HCEC 1CT (cell line): ENCODE measurements around the gene ATP6V1F.

Experiments
- DNase-seq: peaks from one replicate; pipeline ENCODE4 v3.0.0-alpha.2; 2017

The ATP6V1F gene

DNA sequence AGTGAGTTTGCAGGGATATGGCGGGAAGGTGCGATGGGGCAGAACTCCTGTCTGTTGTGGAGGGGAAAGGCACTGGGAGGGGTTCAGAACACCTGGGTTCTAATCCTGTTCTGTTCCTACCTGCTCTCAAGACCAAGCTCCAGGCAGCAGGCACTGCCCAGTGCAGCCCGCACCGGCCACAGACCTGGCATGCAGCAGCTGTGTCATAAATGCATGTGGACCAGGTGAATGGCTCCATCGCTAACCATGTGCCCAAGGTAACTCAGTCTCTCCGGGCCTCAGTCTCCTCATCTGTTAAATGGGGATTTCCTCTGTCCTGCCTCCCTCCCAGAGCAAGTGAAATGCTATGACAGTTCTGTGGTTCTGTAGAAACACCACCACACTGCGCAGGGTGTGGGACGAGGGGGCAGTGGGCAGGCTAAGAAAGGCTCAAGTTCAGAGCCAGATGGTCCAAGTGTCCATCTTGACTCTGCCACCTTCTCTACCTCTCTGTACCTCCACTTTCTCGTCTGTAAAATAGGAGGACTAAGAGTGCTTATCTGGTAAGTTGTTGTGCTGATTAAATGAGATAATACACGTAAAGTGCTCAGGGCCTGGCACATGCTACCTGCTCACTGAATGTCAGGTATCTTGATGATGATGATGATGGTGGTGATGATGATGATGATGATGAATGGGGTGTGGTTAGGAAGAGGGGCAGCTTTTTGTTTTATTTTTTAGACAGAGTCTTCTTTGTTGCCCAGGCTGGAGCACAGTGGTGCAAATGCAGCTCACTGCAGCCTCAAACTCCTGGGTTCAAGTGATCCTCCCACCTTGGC lies 22.9 kb downstream of the ATP6V1F start:
- no peak for DNase-seq

DNA sequence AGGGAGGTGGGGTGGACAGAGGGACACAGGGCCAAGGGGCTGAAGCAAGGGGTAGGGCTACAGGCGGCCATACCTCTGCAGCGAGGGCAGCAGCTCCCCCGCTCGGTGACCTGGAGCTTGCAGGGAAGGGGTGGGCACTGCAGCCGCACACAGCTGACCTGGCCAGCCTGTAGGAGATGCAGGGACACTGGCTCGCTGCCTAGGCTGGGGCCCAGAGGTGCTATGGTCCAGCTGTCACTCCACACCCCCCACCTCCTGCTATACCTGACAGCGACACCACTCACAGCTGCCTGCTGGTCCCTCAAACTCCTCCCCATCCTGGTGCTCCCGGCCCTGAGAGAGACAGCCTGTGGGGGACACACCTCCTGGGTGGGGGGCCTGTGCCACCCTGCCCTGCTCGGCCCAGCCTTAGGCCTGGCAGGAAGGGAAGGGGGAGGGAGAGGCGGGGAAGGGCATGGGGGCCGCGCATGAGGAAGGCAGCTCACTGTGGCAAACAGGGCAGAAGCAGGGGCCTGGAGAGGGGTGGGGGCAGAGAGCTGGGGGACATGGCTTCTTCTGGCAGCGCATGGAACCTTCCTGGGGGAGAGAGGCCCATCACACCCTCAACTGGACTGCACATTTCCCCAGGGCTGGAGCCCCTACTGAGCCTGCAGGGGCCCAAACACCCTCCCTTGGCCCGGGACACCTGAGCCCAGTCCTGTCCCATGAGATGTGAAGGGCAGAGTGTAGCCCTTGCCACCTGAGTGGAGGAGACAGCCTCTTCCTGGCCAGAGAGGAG lies 23.9 kb downstream of the ATP6V1F start:
- DNase-seq, result no peak

- DNase-seq, result no peak
Observed at GRCh38 chr7:128887169-128888038, 24.7 kb downstream of the ATP6V1F start.

DNA sequence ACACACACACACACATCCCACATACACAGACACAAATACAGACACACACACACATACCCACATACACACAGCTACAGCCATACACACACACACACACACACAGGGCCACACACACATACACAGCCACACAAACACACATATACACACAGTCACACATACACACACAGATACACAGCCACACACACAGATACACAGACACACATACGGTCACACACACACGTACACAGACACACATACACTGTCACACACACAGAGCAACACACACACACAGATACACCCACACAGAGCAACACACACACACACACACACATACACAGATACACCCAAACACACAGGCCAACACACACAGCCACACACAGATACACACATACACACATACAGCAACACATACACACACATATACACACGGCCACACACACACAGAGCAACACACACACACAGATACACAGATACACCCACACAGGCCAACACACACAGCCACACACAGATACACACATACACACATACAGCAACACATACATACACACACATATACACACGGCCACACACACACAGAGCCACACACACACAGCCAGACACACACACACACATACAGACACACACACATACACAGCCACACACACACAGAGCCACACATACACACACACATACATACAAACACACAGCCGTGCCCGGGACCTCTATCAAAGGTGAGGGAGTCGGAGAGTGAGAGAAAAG lies 25.5 kb downstream of the ATP6V1F start:
- no peak for DNase-seq

DNA sequence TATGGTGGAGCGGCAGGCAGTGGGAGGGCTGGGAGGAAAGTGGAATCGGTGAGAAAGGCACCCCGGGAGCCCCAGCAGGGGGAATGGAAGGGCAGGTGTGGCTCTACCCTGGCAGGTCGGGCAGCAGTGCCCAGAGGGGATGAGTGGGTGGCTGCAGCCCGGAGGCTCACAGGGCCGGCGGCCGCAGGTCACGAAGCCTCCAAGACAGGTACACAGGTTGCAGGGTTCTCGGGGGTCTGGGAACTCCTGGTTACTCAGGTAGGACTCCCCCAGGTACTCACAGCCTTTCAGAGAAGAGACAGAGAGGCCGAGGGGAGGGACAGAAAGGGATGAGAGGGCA lies 26.1 kb downstream of the ATP6V1F start:
- DNase-seq, result no peak

DNA sequence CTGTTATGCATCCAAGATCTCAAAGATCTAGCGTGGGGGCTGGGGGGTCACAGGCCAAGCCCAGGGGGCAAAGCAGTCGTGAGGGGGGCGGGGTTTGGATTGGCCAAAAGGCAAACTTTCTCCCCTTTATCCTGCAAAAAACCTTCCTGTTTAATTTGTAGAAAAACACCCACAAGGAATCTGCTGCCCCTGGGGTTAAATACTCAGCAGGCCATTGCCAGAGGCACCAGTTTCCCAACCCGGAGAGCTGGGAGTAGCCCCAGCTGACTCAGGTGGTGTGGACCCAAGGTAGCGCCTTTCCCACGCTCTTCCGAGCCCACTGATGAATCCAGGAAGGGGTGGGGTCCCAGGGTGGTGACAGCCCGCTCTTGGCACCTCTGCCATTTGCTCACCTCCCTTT lies 26.5 kb downstream of the ATP6V1F start:
- no peak for DNase-seq

GRCh38 chr7:128890306-128891109 lies 27.9 kb downstream of the ATP6V1F start:
- DNase-seq, result no peak

GRCh38 chr7:128891110-128891941 lies 28.7 kb downstream of the ATP6V1F start:
- no peak for DNase-seq

DNA sequence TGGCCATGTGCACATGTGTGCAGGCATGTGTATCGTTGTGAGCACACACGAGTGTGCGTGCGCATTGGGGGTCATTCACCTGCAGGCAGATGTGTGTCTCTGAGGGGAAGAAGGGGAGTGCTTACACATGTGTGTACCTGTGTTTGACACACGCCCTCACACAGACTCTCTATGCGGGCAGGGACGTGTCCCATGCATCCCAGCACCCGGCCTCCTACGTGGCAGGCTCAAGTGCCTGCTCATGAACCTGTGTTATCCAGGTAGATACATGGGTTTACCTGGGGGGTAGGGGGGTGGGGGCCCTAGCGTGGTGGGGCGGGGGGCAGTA lies 29.2 kb downstream of the ATP6V1F start:
- DNase-seq, result no peak

DNA sequence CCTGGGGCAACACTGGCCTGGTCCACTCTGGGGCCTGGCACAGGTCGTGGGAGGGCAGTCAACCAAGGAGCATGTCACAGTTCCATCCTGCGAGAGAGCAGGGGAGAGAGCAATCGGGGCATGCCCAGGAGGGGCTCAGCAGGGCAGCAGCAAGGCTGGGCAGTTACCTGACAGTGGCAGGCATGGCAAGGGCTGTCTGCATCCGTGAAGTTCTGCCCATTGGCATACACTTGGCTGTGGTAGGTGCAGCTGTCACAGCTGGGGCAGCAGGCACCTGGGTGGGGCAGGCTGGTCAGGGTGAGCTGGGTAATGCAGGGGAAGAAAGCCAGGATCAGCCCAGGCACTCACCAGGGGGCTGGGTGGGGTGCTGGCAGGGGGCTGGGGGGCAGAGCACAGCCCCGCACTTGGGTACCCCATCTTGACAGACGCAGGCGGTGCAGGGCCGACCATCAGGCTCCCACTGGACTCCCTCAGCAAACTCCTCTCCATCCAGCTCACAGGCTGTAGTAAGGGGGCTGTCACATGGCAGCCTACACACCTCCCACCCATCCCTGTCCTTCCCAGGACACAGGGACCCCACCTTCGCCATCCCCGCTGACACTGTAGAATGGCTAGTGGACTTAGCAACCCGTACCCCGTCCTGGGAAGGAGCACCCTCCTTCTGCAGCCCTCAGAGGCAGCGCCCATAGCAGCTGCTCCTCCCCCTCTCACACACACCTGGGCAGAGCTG lies 30.0 kb downstream of the ATP6V1F start:
- DNase-seq, result no peak

GRCh38 chr7:128893251-128894100 lies 30.8 kb downstream of the ATP6V1F start:
- no peak for DNase-seq

DNA sequence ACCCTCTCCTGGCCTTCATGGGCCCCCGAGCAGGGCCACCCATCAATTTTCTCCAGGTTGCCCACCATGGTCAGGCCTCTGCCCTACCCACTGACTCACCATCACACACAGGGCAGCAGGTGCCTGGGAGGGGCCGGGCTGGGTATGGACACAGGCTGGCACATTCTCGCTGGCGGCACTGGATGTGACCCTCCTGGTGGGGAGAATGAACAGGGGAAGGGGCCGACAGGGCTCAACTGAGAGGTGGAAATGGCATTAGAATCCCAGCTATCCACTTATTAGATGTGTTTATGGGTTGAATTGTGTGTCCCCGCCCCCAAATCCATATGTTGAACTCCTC lies 31.4 kb downstream of the ATP6V1F start:
- no peak for DNase-seq

- DNase-seq, result no peak
Observed at GRCh38 chr7:128895320-128895719, 32.7 kb downstream of the ATP6V1F start.

DNA sequence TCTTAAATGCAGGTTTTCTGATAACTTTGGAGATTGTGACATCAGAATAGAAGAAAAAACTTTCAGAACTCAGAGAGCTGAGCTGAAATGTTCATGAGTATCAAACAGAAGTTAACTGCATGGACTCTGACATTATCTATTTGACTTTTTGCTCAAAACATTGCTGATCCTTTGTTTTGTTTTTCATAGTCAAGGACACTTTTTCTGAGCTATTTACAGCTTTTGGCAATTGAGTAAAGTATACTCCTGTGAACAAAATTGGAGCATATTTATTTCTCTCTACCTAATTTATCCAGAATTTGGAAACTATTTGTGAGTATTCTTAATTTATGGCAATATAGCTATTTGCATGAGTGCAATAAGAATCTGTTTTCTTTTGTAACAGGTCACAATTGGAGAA lies 36.7 kb downstream of the ATP6V1F start:
- no peak for DNase-seq

- no peak for DNase-seq
Observed at GRCh38 chr7:128900237-128900636, 37.6 kb downstream of the ATP6V1F start.

DNA sequence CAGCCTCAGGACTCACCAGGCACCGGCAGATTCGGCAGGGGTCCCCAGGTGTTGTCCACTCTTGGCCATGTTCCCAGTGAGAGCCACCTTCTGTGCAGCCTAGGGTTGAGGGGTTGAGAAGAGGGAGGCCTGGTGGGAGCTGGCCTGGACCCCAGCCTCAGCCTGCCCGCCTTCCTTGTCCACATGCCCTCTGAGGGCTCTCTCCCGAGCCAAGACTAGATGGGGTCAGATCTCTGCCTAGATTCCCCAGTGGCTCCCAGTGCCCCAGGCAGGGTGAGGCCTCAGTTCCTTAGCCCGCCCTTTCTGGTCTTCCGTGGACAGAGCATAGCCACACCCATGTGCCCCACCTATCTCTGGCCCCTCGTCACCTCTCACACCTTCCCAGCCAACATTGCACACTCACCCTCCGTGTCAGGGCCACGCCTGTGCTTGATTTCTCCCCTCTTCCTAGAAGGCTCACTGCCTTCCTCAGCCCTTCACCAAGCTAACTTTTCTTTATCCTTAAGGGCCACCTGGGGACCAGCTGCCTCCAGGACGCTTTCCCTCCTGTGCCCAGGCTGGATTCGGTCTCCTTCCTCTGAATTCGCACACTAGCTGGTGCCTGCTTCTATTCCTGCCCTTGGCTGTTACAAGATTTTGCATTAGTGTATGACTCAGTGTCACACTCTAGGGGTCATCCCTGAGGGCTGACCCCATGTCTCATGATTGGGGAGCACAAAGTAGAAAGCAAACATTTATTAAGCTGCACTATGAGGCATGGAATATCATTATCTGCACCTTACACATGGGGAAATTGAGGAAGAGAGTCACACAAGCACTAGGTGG lies 40.3 kb downstream of the ATP6V1F start:
- DNase-seq, result peak; percentile 67

- DNase-seq, result no peak
Observed at GRCh38 chr7:128903621-128904361, 41.1 kb downstream of the ATP6V1F start.
